ENCODE measurements around the gene MAGI2.

MAGI2 gene

DNA sequence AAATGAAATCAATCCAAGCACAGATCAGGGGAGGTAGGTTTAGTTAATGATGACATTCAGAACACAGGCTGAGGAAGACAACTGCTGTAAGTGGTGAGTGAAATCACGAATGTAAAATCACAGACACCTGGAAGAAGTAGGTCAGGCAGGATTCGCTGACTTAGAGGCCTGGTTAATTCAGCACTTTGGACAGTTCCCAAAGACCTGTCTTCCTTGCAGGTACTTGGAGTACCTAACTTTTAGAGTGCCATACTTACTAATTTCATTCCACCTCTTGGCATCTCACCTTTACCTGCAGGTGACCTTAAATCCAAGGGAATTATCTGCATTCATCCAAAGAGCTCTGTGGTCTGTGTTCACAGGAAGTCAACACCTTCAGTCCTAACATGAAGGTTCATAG is 832.5 kb downstream of the MAGI2 start:
- no peaks in the 10 kb centered on the region for H3K27me3 ChIP-seq (ENCODE audit: control insufficient read depth in 1 of 2, insufficient read depth in 1 of 2, low read length in 2 of 2)
- no peak overlapping the region for H3K27ac ChIP-seq (ENCODE audit: low read length, poor library complexity, severe bottlenecking)
- H2AFZ ChIP-seq (ENCODE audit: low read depth, low read length) = no peak overlapping the region
- H3K14ac ChIP-seq (ENCODE audit: low read length in 2 of 2) = no peak overlapping the region
- H3K4me3 ChIP-seq (ENCODE audit: insufficient read depth in 1 of 2, low read depth in 1 of 2, low read length in 2 of 2) = no peak overlapping the region
- no peak overlapping the region for H2AK5ac ChIP-seq (ENCODE audit: low read length, severe bottlenecking)
- H2BK15ac ChIP-seq (ENCODE audit: low read depth, poor library complexity, severe bottlenecking) = no peak overlapping the region
- no peaks in the 10 kb centered on the region for H3K4me1 ChIP-seq (ENCODE audit: control insufficient read depth, insufficient read depth, low read depth, low read length)
- H3K4ac ChIP-seq (ENCODE audit: low read depth in 1 of 2, low read length in 2 of 2) = no peak overlapping the region
- H2BK5ac ChIP-seq (ENCODE audit: low read depth, low read length, poor library complexity, severe bottlenecking) = no peak overlapping the region
- no peak overlapping the region for H2BK120ac ChIP-seq (ENCODE audit: low read depth, low read length)
- WGBS = 21% methylated on average over 2 of the region's 2 CpGs
- no peaks in the 10 kb centered on the region for H3K9me3 ChIP-seq (ENCODE audit: control insufficient read depth, low read length)
- H2BK12ac ChIP-seq (ENCODE audit: low read length in 2 of 2) = no peak overlapping the region
- no peak overlapping the region for H3K23ac ChIP-seq (ENCODE audit: low read length in 2 of 2)
- H3K18ac ChIP-seq (ENCODE audit: low read depth in 1 of 2, low read length in 2 of 2) = no peak overlapping the region
- H4K91ac ChIP-seq (ENCODE audit: low read length) = no peak overlapping the region
- no peaks in the 10 kb centered on the region for H3K79me1 ChIP-seq (replicated peaks; ENCODE audit: low read length, poor library complexity, severe bottlenecking)
- no peak overlapping the region for H3K9ac ChIP-seq (ENCODE audit: low read length)
- no peak overlapping the region for H4K8ac ChIP-seq (ENCODE audit: low read length)
- DNase-seq = peak; percentile 16
- peaks cover 0 to 2% of the 10 kb centered on the region in 2 experiments for H3K36me3 ChIP-seq (ENCODE audit: control insufficient read depth in 1 of 2, insufficient read depth in 2 of 2, low read depth in 1 of 2, low read length in 2 of 2)
- H3K4me2 ChIP-seq (ENCODE audit: low read length, poor library complexity, severe bottlenecking) = no peak overlapping the region

DNA sequence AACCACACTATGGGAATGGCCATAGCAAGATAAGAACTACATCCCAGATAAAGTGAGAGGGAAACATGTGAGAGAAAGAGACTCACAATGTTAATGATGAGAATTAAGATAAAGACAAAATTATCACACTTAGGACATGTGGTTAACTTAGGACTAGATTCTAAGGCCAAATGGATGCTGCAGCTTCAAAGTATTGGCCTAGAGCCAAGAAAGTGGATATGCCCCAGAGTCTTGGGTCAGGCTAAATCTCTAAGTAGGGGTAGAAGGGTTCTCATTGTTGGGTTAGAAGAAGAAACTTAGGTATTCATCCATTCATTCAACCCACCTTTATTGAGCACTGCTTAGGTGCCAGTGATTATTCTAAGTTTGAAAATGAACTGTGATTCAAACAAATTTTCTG is 836.9 kb downstream of the MAGI2 start:
- no peaks in the 10 kb centered on the region for H3K4me1 ChIP-seq (ENCODE audit: control insufficient read depth, insufficient read depth, low read depth, low read length)
- H3K9me3 ChIP-seq (ENCODE audit: control insufficient read depth, low read length) = no peaks in the 10 kb centered on the region
- H2AK5ac ChIP-seq (ENCODE audit: low read length, severe bottlenecking) = no peak overlapping the region
- no peak overlapping the region for H3K4me3 ChIP-seq (ENCODE audit: insufficient read depth in 1 of 2, low read depth in 1 of 2, low read length in 2 of 2)
- no peak overlapping the region for H3K18ac ChIP-seq (ENCODE audit: low read depth in 1 of 2, low read length in 2 of 2)
- no peak overlapping the region for H4K91ac ChIP-seq (ENCODE audit: low read length)
- no peak overlapping the region for H3K27ac ChIP-seq (ENCODE audit: low read length, poor library complexity, severe bottlenecking)
- no peak overlapping the region for H3K4me2 ChIP-seq (ENCODE audit: low read length, poor library complexity, severe bottlenecking)
- no peak for DNase-seq
- H3K36me3 ChIP-seq (ENCODE audit: control insufficient read depth in 1 of 2, insufficient read depth in 2 of 2, low read depth in 1 of 2, low read length in 2 of 2) = no peaks in the 10 kb centered on the region
- H3K27me3 ChIP-seq (ENCODE audit: control insufficient read depth in 1 of 2, insufficient read depth in 1 of 2, low read length in 2 of 2) = no peaks in the 10 kb centered on the region
- no peak overlapping the region for H2BK5ac ChIP-seq (ENCODE audit: low read depth, low read length, poor library complexity, severe bottlenecking)
- no peak overlapping the region for H3K14ac ChIP-seq (ENCODE audit: low read length in 2 of 2)
- no peak overlapping the region for H4K8ac ChIP-seq (ENCODE audit: low read length)
- no peak overlapping the region for H2BK120ac ChIP-seq (ENCODE audit: low read depth, low read length)
- no peak overlapping the region for H3K4ac ChIP-seq (ENCODE audit: low read depth in 1 of 2, low read length in 2 of 2)
- no peak overlapping the region for H2AFZ ChIP-seq (ENCODE audit: low read depth, low read length)
- H2BK12ac ChIP-seq (ENCODE audit: low read length in 2 of 2) = no peak overlapping the region
- H2BK15ac ChIP-seq (ENCODE audit: low read depth, poor library complexity, severe bottlenecking) = no peak overlapping the region
- no peak overlapping the region for H3K23ac ChIP-seq (ENCODE audit: low read length in 2 of 2)
- H3K9ac ChIP-seq (ENCODE audit: low read length) = no peak overlapping the region
- H3K79me1 ChIP-seq (replicated peaks; ENCODE audit: low read length, poor library complexity, severe bottlenecking) = no peaks in the 10 kb centered on the region

DNA sequence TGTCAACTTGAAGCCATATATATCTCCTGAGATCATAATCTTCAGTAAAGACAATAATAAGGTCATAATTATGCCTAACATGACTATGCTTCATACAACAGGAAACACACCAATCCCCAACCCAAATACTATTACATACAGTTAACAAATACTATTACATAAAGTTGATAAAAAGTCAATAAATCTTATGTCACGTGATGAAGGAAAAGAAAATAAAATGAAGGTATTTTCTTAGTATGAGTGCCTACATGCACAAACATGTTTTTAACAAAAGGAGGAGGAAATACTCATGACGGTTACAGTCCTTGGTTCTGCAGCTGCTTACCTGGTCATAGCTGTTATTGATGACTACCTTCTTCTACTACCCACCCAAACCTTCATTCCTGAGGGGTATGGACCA is 844.2 kb downstream of the MAGI2 start:
- Histone ChIP-seq H3K27ac (ENCODE audit: low read length, poor library complexity, severe bottlenecking) (no peak overlapping the region), H4K91ac (ENCODE audit: low read length) (no peak overlapping the region), H3K27me3 (ENCODE audit: control insufficient read depth in 1 of 2, insufficient read depth in 1 of 2, low read length in 2 of 2) (no peaks in the 10 kb centered on the region), H2AFZ (ENCODE audit: low read depth, low read length) (no peak overlapping the region), H3K9me3 (ENCODE audit: control insufficient read depth, low read length) (no peaks in the 10 kb centered on the region), H3K36me3 (ENCODE audit: control insufficient read depth in 1 of 2, insufficient read depth in 2 of 2, low read depth in 1 of 2, low read length in 2 of 2) (no peaks in the 10 kb centered on the region), H2AK5ac (ENCODE audit: low read length, severe bottlenecking) (no peak overlapping the region), H3K23ac (ENCODE audit: low read length in 2 of 2) (no peak overlapping the region), H2BK120ac (ENCODE audit: low read depth, low read length) (no peak overlapping the region), H2BK5ac (ENCODE audit: low read depth, low read length, poor library complexity, severe bottlenecking) (no peak overlapping the region), H3K4me1 (ENCODE audit: control insufficient read depth, insufficient read depth, low read depth, low read length) (no peaks in the 10 kb centered on the region), H3K14ac (ENCODE audit: low read length in 2 of 2) (no peak overlapping the region), H4K8ac (ENCODE audit: low read length) (no peak overlapping the region), H2BK15ac (ENCODE audit: low read depth, poor library complexity, severe bottlenecking) (no peak overlapping the region), H3K4ac (ENCODE audit: low read depth in 1 of 2, low read length in 2 of 2) (no peak overlapping the region), H3K4me3 (ENCODE audit: insufficient read depth in 1 of 2, low read depth in 1 of 2, low read length in 2 of 2) (no peak overlapping the region), H2BK12ac (ENCODE audit: low read length in 2 of 2) (no peak overlapping the region), H3K9ac (ENCODE audit: low read length) (no peak overlapping the region), H3K79me1 (replicated peaks; ENCODE audit: low read length, poor library complexity, severe bottlenecking) (no peaks in the 10 kb centered on the region), H3K4me2 (ENCODE audit: low read length, poor library complexity, severe bottlenecking) (no peak overlapping the region), H3K18ac (ENCODE audit: low read depth in 1 of 2, low read length in 2 of 2) (no peak overlapping the region)
- WGBS = 100% methylated on average over 1 of the region's 2 CpGs
- DNase-seq = no peak

DNA sequence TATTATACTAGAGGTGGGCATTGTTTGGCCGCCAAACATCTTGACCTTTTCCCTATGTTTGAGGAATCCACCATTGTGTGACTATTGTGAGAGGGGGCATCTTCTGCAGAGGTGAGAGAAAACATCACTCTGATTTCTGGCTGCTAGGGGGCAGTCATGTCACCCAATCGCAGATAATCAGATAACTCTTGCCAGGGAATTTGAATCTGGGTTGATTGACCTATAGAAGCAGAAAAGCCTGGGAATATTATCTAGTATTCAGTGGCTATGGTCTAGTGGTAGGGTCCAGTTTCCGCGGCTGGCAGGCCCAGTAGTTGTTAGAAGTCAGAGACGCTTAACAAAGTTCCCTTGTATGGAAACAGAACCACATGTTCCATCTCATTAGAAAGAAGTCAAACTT is 846.4 kb downstream of the MAGI2 start:
- no peak for DNase-seq
- Histone ChIP-seq H2AFZ (ENCODE audit: low read depth, low read length) (no peak overlapping the region), H3K14ac (ENCODE audit: low read length in 2 of 2) (no peak overlapping the region), H3K23ac (ENCODE audit: low read length in 2 of 2) (no peak overlapping the region), H3K9me3 (ENCODE audit: control insufficient read depth, low read length) (no peaks in the 10 kb centered on the region), H3K79me1 (replicated peaks; ENCODE audit: low read length, poor library complexity, severe bottlenecking) (no peaks in the 10 kb centered on the region), H2AK5ac (ENCODE audit: low read length, severe bottlenecking) (no peak overlapping the region), H3K4ac (ENCODE audit: low read depth in 1 of 2, low read length in 2 of 2) (no peak overlapping the region), H2BK12ac (ENCODE audit: low read length in 2 of 2) (no peak overlapping the region), H2BK5ac (ENCODE audit: low read depth, low read length, poor library complexity, severe bottlenecking) (no peak overlapping the region), H3K27me3 (ENCODE audit: control insufficient read depth in 1 of 2, insufficient read depth in 1 of 2, low read length in 2 of 2) (no peaks in the 10 kb centered on the region), H3K18ac (ENCODE audit: low read depth in 1 of 2, low read length in 2 of 2) (no peak overlapping the region), H2BK120ac (ENCODE audit: low read depth, low read length) (no peak overlapping the region), H3K4me2 (ENCODE audit: low read length, poor library complexity, severe bottlenecking) (no peak overlapping the region), H4K91ac (ENCODE audit: low read length) (no peak overlapping the region), H3K27ac (ENCODE audit: low read length, poor library complexity, severe bottlenecking) (no peak overlapping the region), H4K8ac (ENCODE audit: low read length) (no peak overlapping the region), H3K36me3 (ENCODE audit: control insufficient read depth in 1 of 2, insufficient read depth in 2 of 2, low read depth in 1 of 2, low read length in 2 of 2) (no peaks in the 10 kb centered on the region), H3K4me3 (ENCODE audit: insufficient read depth in 1 of 2, low read depth in 1 of 2, low read length in 2 of 2) (no peak overlapping the region), H3K9ac (ENCODE audit: low read length) (no peak overlapping the region), H3K4me1 (ENCODE audit: control insufficient read depth, insufficient read depth, low read depth, low read length) (no peaks in the 10 kb centered on the region), H2BK15ac (ENCODE audit: low read depth, poor library complexity, severe bottlenecking) (no peak overlapping the region)
- WGBS = 72% methylated on average over 2 of the region's 5 CpGs
